ENCODE measurements around the gene COPZ1.
A peak's percentile ranks its signal among the peaks of the same experiment; 100 is the strongest.
"Not testable (repeated sequence)": the region's sequence is repeated elsewhere in the genome, so short reads cannot be mapped to it uniquely, and the experiment has no call there.

Gene COPZ1

GRCh38 chr12:54294953-54295566 is 29.9 kb upstream of the COPZ1 start:
- no peak for DNase-seq (ENCODE audit: low read depth)

DNA sequence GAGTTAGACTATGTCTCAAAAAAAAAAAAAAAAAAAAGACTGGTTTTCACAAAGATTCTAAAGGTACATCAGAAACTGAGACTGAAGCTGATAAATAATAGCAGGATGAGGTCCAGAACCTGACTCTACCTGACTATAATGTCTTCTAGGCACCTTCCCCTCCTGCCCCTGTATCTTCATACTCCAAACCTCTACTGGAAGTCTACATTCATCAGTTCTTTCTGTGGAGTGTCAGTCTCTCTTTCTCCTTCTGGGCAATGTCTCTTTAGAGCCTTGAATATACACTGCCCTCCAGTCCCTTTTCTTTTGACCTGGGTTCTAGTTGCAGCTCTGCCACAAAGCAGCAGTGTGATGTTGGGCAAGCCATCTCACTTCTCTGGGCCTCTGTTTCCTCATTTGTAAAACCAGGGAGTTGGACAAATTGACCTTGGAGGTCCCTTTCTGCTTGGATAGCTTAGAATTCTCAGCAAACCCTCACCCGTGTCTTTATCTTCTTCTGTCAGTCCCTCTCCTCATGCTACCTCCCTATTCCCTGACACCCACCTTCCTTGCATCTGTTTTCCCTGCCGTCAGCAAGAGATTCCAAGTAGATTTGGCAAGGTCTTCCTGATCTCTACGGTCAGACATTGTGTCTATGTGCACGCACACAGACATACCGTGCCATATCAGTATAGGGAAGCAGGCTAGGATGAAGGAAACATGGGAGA is 28.4 kb upstream of the COPZ1 start:
- DNase-seq (ENCODE audit: low read depth): no peak

- DNase-seq (ENCODE audit: low read depth): no peak
Measured at GRCh38 chr12:54298904-54299303, 26.0 kb upstream of the COPZ1 start.

DNA sequence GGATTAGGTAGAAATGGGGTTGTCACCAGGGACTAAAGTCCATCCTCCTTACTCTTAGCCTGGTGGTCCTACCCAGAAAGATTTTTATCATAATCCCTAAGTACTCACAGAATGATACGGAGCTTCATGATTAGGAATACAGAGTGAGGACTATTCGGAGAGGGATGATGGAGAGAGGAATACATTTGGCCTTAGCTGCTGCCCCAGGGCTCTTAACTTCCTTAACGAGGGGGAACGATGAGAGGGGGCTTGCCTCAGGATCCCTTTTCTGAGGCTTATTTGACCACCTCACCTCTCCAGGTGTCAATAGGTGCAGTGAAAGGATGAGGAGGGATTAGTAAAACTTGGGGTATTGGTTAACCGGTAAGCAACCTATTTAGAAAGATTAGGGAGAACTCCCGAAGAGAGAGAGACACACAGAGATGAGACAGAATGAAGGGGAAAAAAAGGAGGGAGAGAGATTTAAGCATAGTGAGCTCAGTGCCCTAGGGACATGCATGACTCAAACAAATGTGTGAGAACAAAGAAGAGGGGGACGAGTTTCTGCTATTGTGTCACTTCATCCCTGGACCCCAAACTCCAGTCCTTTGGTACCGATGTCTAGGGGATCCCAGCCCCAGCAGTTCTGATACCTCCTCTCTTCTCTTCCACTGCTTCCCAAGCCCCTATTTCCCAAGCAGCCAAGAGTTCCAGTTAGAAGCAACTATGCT is 25.3 kb upstream of the COPZ1 start:
- DNase-seq (ENCODE audit: low read depth): peak; percentile 73

GRCh38 chr12:54300225-54300731 is 24.7 kb upstream of the COPZ1 start:
- DNase-seq (ENCODE audit: low read depth): peak; percentile 47

GRCh38 chr12:54300732-54301427 is 24.1 kb upstream of the COPZ1 start, which contains the start of gene NFE2:
Gene NFE2 (minus strand): TSS chr12:54301015. CDS start chr12:54295248, 5,767 bp downstream.
- DNase-seq (ENCODE audit: low read depth): peak; percentile 87

GRCh38 chr12:54301428-54302048 is 23.4 kb upstream of the COPZ1 start:
- no peak for DNase-seq (ENCODE audit: low read depth)

DNA sequence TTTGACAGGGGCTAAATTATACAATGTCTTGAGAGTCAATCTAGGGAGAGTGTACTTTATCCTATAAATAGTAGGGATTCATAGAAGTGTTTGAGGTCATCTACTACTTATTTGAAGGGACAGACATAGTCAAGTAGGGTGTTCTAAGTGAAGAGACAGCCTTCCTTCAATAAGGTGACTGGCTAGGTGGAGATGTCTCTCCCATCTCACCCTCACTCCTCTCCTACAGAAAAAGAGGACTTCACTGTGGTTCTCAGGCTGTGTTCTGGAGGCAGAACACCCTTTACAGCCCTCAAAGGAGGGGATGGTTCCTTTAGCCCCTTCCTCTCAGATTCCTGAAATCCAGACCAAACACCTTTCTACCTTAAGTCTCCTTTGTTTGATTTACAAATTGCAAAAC is 21.3 kb upstream of the COPZ1 start:
- no peak for DNase-seq (ENCODE audit: low read depth)

DNA sequence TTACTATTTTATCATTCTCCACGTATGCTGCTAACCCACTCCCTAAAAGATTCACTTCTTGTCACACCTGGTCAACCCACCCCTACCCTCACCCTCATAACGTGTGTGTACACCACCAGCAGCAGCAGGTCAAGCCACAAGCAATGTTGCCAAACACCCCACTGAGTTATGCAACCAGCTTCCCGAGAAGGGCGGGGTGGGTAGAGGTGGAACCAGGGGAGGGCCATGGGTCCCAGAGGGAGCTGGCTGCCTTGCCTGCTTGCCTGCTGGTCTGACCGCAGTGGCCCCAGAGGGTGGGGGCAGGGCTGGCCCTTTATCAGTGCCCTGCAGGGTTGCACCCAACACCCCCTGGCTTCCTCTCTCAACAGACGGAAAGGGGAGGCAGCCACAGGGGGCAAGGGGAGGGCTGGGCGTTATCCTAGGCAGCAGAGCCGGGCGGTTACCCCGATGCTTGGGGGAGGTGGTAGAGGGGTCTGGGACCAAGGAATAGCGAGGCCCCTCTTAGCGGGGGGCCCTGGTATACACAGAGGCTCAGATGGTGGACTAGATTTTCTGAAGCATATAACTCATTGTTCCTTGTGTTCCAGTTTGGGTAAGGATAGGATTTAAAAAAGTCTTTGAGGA is 20.6 kb upstream of the COPZ1 start:
- DNase-seq (ENCODE audit: low read depth): peak; percentile 41

DNA sequence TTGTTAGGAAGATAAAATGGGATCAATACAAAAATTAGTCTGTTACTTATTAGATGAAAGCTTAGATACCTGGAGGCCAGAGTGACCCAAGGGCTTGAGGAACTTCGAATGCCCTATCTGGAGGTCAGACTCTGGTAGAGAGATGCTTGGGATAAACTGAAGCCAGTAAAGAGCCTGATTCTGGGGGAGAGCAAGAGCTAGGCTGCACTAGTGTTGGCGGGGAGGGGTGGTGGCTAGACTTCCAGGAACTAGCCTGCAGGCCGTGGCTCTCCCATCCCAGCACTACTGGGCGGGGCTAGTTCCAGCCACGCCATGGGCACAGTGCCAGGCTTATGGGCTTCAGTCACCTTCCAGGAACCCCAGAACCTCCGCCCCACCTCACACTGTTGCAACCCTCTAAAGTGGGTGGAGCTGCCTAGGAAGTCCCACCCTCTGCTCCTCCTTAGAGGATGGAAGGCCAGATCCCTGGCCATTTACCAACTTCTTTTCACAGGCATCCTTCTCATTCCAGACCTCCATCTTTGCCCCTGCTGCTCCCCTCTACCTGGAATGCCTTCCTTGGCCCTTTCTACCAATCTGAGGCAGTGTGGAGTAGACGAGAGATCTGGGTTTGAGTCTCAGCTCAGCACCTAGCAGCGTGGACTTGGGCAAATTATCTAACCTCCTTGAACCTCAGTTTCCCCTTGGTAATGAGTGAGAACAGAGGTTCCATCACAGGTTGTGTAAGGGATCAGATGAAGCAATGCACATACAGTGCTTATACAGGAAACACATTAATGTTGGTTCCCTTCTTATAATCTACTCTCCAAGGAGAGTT is 17.8 kb upstream of the COPZ1 start:
- peak; percentile 58 for DNase-seq (ENCODE audit: low read depth)

DNA sequence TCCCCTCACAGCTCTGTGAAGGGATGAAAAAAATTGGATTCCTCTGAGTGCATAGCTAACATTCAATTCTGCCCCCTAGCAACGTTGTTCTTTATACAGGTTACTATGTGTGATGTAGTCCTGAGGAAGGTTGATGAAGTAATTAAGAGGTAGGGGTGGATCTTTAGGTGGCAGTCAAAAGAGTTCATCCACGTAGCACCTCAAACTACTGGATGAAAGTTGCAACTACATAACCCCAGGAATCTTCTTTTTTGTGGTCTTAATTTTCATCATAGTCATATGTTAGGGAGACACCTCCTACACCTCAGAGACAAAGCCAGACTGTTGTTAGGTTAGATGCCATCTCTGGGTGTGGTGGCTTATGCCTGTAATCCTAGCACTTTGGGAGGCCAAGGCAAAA is 13.9 kb upstream of the COPZ1 start:
- DNase-seq (ENCODE audit: low read depth): no peak

- DNase-seq (ENCODE audit: low read depth): not testable (repeated sequence)
Measured at GRCh38 chr12:54312309-54312708, 12.6 kb upstream of the COPZ1 start.

DNA sequence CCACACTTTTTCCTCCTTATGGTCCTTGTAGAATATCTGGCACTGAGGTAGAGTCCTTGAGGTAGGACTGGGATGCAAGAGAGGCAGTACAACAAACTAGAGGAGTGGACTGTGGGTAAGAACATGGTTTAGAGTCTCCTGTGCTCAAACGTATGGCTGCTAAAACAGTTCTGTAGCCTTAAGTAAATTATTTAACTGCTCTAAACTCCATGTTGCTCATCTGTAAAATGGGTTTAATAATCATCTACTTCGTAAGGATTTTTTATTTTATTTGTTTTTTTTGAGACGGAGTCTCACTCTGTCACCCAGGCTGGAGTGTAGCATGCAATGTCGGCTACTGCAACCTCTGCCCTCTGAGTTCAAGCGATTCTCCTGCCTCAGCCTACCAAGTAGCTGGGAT is 3.6 kb upstream of the COPZ1 start:
- DNase-seq (ENCODE audit: low read depth): no peak

- not testable (repeated sequence) for DNase-seq (ENCODE audit: low read depth)
Measured at GRCh38 chr12:54325442-54326109, 645 bp downstream of the COPZ1 start.

- DNase-seq (ENCODE audit: low read depth): no peak
Measured at GRCh38 chr12:54328595-54329337, 3.8 kb downstream of the COPZ1 start.

GRCh38 chr12:54329759-54330158 is 4.8 kb downstream of the COPZ1 start:
- peak; percentile 44 for DNase-seq (ENCODE audit: low read depth)

GRCh38 chr12:54330442-54330841 is 5.5 kb downstream of the COPZ1 start:
- DNase-seq (ENCODE audit: low read depth): no peak

DNA sequence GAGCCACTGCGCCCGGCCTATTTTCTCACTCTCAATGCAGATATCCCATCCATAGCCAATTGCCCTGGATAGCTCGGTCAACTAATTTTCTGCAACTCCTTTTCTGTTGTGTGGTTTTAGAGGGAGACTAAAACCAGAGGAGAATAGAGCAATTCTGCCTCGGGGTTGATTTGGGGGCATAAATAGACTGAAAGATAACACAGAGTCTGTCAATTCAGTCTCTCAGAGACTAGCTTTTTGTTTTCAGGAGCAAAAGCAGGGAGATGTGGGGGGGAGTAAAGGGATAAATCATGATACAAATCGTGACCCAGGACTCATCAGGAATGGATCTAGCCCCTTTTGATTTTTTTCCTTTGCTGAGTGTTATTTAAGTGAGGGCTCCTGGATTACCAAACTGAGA is 6.5 kb downstream of the COPZ1 start:
- no peak for DNase-seq (ENCODE audit: low read depth)

DNA sequence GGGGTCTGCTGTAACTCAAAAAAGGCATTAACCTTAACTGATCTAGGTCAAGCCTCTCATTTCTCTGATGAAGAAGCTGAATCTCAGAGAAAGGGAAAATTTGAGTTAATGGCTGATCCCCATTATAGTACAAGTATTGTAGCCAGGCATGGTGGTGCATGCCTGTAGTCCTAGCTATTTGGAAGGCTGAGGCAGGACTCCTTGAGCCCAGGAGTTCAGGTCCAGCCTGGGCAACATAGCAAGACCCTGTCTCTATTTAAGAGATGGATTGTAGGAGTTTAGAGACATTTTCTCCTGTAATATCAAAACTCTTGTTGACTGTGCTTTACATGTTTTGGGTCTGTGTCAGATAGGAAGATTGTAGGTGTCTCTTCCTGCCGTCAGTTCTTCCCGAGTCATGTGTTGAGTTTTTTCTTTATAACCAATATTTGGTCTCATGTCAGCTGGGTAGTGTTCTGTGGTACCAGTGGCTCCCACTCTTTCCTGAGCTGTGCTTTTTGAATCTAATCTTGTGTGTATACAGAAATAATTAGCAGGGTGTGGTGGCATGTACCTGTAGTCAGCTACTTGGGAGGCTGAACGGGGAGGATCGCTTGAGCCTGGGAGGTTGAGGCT is 8.6 kb downstream of the COPZ1 start:
- DNase-seq (ENCODE audit: low read depth): no peak
